Measurements from ENCODE around the gene GDAP2.

GRCh38 chr1:117932576-117932975 is 3.2 kb upstream of the GDAP2 start:
- no peak for TF ChIP-seq CTCF (IDR thresholded peaks at IDR 0.05)
- no peak for TF ChIP-seq POLR2A (IDR thresholded peaks at IDR 0.05)
